Ovary (tissue), 9 donors: Measurements from ENCODE around the gene FAM193B. TPM values are rescaled to one million over a fixed set of nuclear protein-coding genes. Genes with fewer than 3 reads are reported as not detected.

ENCODE experiments used
- DNase-seq, 5 donors: peaks; one replicate each; pipeline ENCODE4 v3.0.0-alpha.2; 2019 to 2020
- H3K27ac ChIP-seq, 2 donors: fragments of 200-600 bp; one replicate each; pipeline versions ENCODE4 v1.5.1 to v1.8.0; 2019 to 2022
- H3K27me3 ChIP-seq: fragments of 200-600 bp; one replicate; pipeline ENCODE4 v1.8.0; 2022
- H3K36me3 ChIP-seq: fragments of 200-600 bp; sonication (generic); one replicate; pipeline ENCODE4 v1.5.1; 2019
- H3K4me1 ChIP-seq: one replicate; pipeline ENCODE4 v1.8.1; 2013; ENCODE audit warnings: mild to moderate bottlenecking, moderate library complexity; ENCODE audit not compliant: insufficient read depth
- H3K4me3 ChIP-seq: fragments of 200-600 bp; sonication (generic); one replicate; pipeline ENCODE4 v1.5.1; 2017
- H3K9me3 ChIP-seq, 2 donors: fragments of 200-600 bp in 1 of 2; sonication (generic) in 1 of 2; one replicate each; pipeline versions ENCODE4 v1.5.1 to v1.8.1; 2013 to 2019; ENCODE audit warnings: mild to moderate bottlenecking in 1 of 2, moderate library complexity in 1 of 2
- EP300 ChIP-seq: sonication (generic); formaldehyde crosslinking; IDR thresholded peaks from one replicate; pipeline ENCODE4 v1.6.1; 2017; ENCODE audit warnings: antibody characterized with exemption
- POLR2A ChIP-seq: fragments of 450-650 bp; IDR thresholded peaks from one replicate; pipeline ENCODE4 v1.6.1; 2017; ENCODE audit warnings: antibody characterized with exemption, mild to moderate bottlenecking, moderate library complexity
- WGBS, 3 donors: extraction: QIAGEN DNeasy Blood & Tissue Kit in 1 of 3; methylation state at CpG; one replicate each; pipeline versions ENCODE4 v1.1.5 to v1.1.7; 2013 to 2017; 5-methylcytosine and 5-hydroxymethylcytosine counted together
- intact Hi-C, 4 donors: fragments of 100-400 bp; cut with DNase I; formaldehyde crosslinking; loops; one replicate each; pipeline versions ENCODE4 v1.11.0 to v1.15.1; 2022 to 2023
- polyA plus RNA-seq, 2 donors: library from polyadenylated mRNA; stranded (reverse); fragments of 200-250 nt in 1 of 2; fragments of 350-450 nt in 1 of 2; fragmentation: Illumina TruSeq in 1 of 2; extraction: RNeasy Lipid Tissue Mini Kit (QIAGEN cat#74804) in 1 of 2; gene quantifications; one replicate each; pipeline ENCODE4 v1.2.3, GENCODE V29; 2013 to 2014
- total RNA-seq, 7 donors: library from RNA; depleted of rRNA in 2 of 7; stranded (reverse); fragments of >200 nt in 2 of 7; fragmentation: NEBNext Ultra II Directional in 3 of 7; extraction: Animal tissue kit (Norgen Biotek cat#: 25700) in 3 of 7; gene quantifications; one replicate each; pipeline versions ENCODE4 v1.1.0 to v1.2.4, GENCODE V29; 2016 to 2023
- TF ChIP-seq, protein P1 (sequence below), 3 donors: fragments of 450-650 bp in 2 of 3; fragments of 200-600 bp in 1 of 3; IDR thresholded peaks; one replicate each; pipeline versions ENCODE4 v1.5.1 to v1.8.0; 2016 to 2022; ENCODE audit warnings: antibody characterized with exemption in 3 of 3, mild to moderate bottlenecking in 1 of 3
- donor health status: DM: no; HTN: no; CAD: no; lungs with moderate emphysema.
- donor health status: DM: no; HTN: no; CAD: no.
- donor health status: Bipolar disorder and iron deficiency.
- donor health status: DM: yes; HTN: yes; CAD: no.
- donor health status: DM: no; HTN: no; CAD: no.
- donor health status: DM: yes; HTN: yes; CAD: no.

Gene FAM193B
- total and polyA plus RNA-seq, 9 donors, result 14.8 to 77.6 (median 64.3) TPM

DNA sequence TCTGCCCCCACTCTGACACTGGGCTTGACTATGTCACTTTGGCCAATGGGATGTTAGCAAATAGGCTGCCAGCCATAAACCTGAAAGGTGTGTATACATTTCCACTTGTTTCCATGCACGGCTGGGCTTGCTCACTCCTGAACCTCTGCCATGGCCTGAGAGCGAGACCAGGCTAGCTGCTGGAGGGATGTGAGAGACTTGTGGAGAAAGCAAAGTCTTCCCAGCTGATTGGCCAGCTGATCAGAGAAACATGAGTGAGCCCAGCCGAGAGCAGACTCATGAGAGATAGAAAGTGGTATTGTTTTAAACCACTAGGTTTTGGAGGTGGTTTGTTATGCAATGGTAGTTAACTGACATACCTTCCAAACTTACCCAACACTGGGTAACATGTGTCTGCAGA, 13.9 kb downstream of the FAM193B start:
- H3K36me3 ChIP-seq, result no peaks in the 10 kb centered on the region

GRCh38 chr5:177539411-177539810, 15.0 kb downstream of the FAM193B start:
- Histone ChIP-seq H3K27me3 (no peaks in the 10 kb centered on the region), H3K4me3 (no peak overlapping the region), H3K4me1 (peaks cover 9% of the 10 kb centered on the region), H3K9me3 (no peaks in the 10 kb centered on the region), H3K27ac (no peak overlapping the region), H3K36me3 (no peaks in the 10 kb centered on the region)
- 29 to 48% (median 42%) methylated on average over 2 of the region's 2 CpGs for WGBS, 3 donors
- no peak for DNase-seq
- intact Hi-C loops, result no loop called here
- TF ChIP-seq, protein P1, sequence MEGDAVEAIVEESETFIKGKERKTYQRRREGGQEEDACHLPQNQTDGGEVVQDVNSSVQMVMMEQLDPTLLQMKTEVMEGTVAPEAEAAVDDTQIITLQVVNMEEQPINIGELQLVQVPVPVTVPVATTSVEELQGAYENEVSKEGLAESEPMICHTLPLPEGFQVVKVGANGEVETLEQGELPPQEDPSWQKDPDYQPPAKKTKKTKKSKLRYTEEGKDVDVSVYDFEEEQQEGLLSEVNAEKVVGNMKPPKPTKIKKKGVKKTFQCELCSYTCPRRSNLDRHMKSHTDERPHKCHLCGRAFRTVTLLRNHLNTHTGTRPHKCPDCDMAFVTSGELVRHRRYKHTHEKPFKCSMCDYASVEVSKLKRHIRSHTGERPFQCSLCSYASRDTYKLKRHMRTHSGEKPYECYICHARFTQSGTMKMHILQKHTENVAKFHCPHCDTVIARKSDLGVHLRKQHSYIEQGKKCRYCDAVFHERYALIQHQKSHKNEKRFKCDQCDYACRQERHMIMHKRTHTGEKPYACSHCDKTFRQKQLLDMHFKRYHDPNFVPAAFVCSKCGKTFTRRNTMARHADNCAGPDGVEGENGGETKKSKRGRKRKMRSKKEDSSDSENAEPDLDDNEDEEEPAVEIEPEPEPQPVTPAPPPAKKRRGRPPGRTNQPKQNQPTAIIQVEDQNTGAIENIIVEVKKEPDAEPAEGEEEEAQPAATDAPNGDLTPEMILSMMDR (IDR thresholded peaks at IDR 0.05), result no peak
- TF ChIP-seq POLR2A (no peak), EP300 (no peak)

More for the DNA sequence above, 13.9 kb downstream of the FAM193B start:
- H3K9me3 ChIP-seq, result no peaks in the 10 kb centered on the region
- TF ChIP-seq, protein P1 (IDR thresholded peaks at IDR 0.05), result no peak
- no peak for TF ChIP-seq EP300
- no peak for TF ChIP-seq POLR2A
- intact Hi-C loops, result no loop called here
- DNase-seq, result no peak
- H3K4me1 ChIP-seq, result peaks cover 9% of the 10 kb centered on the region
- WGBS, 3 donors, result 80 to 90% (median 90%) methylated on average over 3 of the region's 3 CpGs
- H3K27ac ChIP-seq, result no peak overlapping the region
- no peaks in the 10 kb centered on the region for H3K27me3 ChIP-seq
- no peak overlapping the region for H3K4me3 ChIP-seq

DNA sequence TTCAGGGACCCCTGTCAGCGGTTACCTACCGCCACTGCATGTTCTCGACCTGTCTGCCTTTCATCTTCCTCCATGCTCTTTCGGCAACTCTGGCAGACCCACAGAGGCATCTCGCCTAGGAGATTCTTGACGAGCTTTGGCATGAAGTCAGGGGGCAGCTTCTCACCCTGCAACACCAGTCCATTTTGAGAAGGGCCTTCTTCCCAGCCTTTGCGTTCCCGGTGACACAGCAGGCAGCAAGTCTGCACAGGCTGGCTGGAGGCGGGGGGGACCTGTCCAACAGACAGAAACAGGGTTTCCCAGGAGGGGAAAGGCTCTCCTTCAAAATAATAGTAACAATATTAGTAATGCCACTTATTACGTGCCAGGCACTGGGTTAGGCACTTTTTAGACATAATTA, 15.5 kb downstream of the FAM193B start:
- intact Hi-C loops, result no loop called here
- Histone ChIP-seq H3K4me1 (peaks cover 8% of the 10 kb centered on the region), H3K27me3 (no peaks in the 10 kb centered on the region), H3K36me3 (no peaks in the 10 kb centered on the region), H3K4me3 (no peak overlapping the region), H3K9me3 (no peaks in the 10 kb centered on the region), H3K27ac (no peak overlapping the region)
- TF ChIP-seq POLR2A, result no peak
- TF ChIP-seq, protein P1 (IDR thresholded peaks at IDR 0.05), result no peak
- TF ChIP-seq EP300, result no peak
- no peak for DNase-seq
- WGBS, 3 donors, result 89 to 95% (median 90%) methylated on average over 10 of the region's 10 CpGs

DNA sequence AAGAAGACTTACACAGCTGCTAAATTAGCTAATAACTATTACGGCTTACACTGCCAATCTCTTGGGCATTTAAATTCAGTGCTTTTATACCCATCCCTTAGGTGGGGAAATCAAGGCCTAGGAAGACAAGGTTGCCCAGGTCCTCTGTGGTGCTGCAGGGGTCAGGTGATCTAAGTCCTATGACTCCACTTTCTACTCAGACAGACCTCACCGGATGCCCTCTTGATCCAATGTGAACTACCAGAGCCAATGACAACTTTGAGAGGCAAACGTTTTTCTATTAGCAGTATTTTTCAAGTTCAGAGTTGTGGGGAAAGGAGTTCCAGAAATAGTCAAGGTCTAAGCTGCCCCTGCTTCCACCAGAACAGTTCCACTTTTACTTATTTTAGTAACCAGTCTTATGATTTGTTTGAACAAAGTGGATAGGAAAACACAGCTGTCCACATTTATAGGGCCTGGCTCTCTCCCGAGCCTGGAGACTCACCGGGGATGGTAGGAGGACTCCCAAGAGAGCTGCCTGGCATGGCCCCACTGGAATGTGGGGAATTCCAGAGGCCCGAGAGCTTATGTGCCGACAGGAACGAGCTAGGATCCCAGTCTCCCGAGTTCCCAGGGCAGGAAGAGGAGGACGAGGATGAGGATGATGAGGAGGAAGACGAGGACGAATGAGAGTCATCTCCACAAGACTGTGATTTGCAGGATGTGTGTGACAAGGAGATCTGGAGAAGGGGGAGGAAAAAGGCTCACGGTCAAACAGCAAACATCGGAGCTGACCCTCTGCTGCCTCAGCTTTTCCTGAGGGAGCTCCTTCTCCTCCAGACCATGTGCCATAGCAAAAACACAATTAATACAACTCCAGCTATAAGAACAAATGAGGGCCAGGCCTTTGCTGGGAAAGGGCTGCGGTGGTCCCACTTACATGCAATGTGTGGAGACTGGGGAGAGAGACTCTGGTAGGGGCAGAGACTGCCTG, 16.7 kb downstream of the FAM193B start:
- Histone ChIP-seq H3K9me3 (no peaks in the 10 kb centered on the region), H3K4me3 (no peak overlapping the region), H3K27ac (peak overlapping the region in 1 of 2 donors; percentile 26), H3K27me3 (no peaks in the 10 kb centered on the region), H3K4me1 (peaks cover 8% of the 10 kb centered on the region), H3K36me3 (no peaks in the 10 kb centered on the region)
- intact Hi-C loops, result no loop called here
- peak in 3 of 5 donors; percentile 33 to 83 (median 58) for DNase-seq
- 12 to 16% (median 14%) methylated on average over 15 of the region's 15 CpGs for WGBS, 3 donors
- TF ChIP-seq, protein P1 (IDR thresholded peaks at IDR 0.05), result no peak
- no peak for TF ChIP-seq POLR2A
- TF ChIP-seq EP300, result no peak
